Measurements from ENCODE around the gene INTS4. TPM values are rescaled to one million over a fixed set of nuclear protein-coding genes. Genes with fewer than 3 reads are reported as not detected.

Gene INTS4
- polyA plus RNA-seq, 1 of the 3 experiments (the other 2 are of a cell fraction) = 23.0 TPM

- H3K9ac ChIP-seq = no peak overlapping the region; the same call in 1 of the 2 replicates
- H3K4me2 ChIP-seq = 0 out of 2 replicates have a peak overlapping the region, but pooled peaks have one; percentile 19
- DNase-seq = no peak
- TF ChIP-seq JUND (IDR thresholded peaks at IDR 0.05) (peak; percentile 18; the same call in 1 of the 2 replicates), RXRA (IDR thresholded peaks at IDR 0.05; ENCODE audit: borderline replicate concordance, low read depth) (no peak), ZBTB33 (IDR thresholded peaks at IDR 0.05; ENCODE audit: borderline replicate concordance, low read depth) (no peak), PBX3 (IDR thresholded peaks at IDR 0.05) (peak; percentile 72), MEF2A (IDR thresholded peaks at IDR 0.05; ENCODE audit: borderline replicate concordance, low read depth) (no peak), REST (IDR thresholded peaks at IDR 0.05; ENCODE audit: low read depth, low read length) (no peak), NRF1 (IDR thresholded peaks at IDR 0.05; ENCODE audit: low read depth, low read length) (no peak), CTCF (IDR thresholded peaks at IDR 0.05) (no peak), YY1 (IDR thresholded peaks at IDR 0.05; ENCODE audit: low read depth) (no peak), FOXM1 (IDR thresholded peaks at IDR 0.05; ENCODE audit: low read depth) (no peak), TCF12 (IDR thresholded peaks at IDR 0.05) (no peak), RAD21 (IDR thresholded peaks at IDR 0.05; ENCODE audit: low read length) (no peak), SMC3 (IDR thresholded peaks at IDR 0.05; ENCODE audit: low read depth, low read length) (no peak)
- H4K20me1 ChIP-seq (ENCODE audit: insufficient read depth) = no peaks in the 10 kb centered on the region
- H2AFZ ChIP-seq (ENCODE audit: low read depth) = no peak overlapping the region
- H3K4me3 ChIP-seq (ENCODE audit: low read depth in 2 of 2, low read length in 1 of 2) = no peak overlapping the region
- peak overlapping the region; percentile 11 to 77; a peak in 3 of 4 replicates for H3K27ac ChIP-seq (ENCODE audit: low read depth in 2 of 2, low read length in 1 of 2)
- no peaks in the 10 kb centered on the region for H3K9me3 ChIP-seq
- H3K79me2 ChIP-seq (ENCODE audit: insufficient read depth) = no peaks in the 10 kb centered on the region
- H3K36me3 ChIP-seq (replicated peaks in 1 of 2; ENCODE audit: control insufficient read depth in 1 of 2, insufficient read depth in 2 of 2, low read length in 1 of 2) = peaks cover 11 to 25% of the 10 kb centered on the region in 2 experiments
- CTCF ChIA-PET = no interaction called here
- H3K9me2 ChIP-seq = no peaks in the 10 kb centered on the region
- 66% methylated on average over 6 of the region's 6 CpGs for WGBS (ENCODE audit: low lambda C conversion rate)
- H3K4me1 ChIP-seq (ENCODE audit: control insufficient read depth in 1 of 2, insufficient read depth in 2 of 2, low read depth in 1 of 2, low read length in 1 of 2) = peaks cover 2 to 12% of the 10 kb centered on the region in 2 experiments; a peak in 1 of 4 replicates
- POLR2A ChIA-PET = no interaction called here
- peaks cover 8% of the 10 kb centered on the region for H3F3A ChIP-seq (replicated peaks; ENCODE audit: insufficient read depth)
- H3K27me3 ChIP-seq (ENCODE audit: insufficient read depth) = no peaks in the 10 kb centered on the region
These were observed 110.2 kb downstream of the INTS4 start for GRCh38 chr11:77884186-77884828.

Measured in SK-N-SH (cell line).